C4-2B (cell line): ENCODE results near the gene CTBS.

ENCODE experiments used
- ZFX ChIP-seq: fragments of 450-650 bp; IDR thresholded peaks from 2 replicates; pipeline ENCODE4 v1.6.1; 2017
- TF ChIP-seq, protein P1 (sequence below): fragments of 450-650 bp; conservative IDR thresholded peaks from 2 replicates; pipeline ENCODE4 v1.5.1; 2017; ENCODE audit warnings: mild to moderate bottlenecking

DNA sequence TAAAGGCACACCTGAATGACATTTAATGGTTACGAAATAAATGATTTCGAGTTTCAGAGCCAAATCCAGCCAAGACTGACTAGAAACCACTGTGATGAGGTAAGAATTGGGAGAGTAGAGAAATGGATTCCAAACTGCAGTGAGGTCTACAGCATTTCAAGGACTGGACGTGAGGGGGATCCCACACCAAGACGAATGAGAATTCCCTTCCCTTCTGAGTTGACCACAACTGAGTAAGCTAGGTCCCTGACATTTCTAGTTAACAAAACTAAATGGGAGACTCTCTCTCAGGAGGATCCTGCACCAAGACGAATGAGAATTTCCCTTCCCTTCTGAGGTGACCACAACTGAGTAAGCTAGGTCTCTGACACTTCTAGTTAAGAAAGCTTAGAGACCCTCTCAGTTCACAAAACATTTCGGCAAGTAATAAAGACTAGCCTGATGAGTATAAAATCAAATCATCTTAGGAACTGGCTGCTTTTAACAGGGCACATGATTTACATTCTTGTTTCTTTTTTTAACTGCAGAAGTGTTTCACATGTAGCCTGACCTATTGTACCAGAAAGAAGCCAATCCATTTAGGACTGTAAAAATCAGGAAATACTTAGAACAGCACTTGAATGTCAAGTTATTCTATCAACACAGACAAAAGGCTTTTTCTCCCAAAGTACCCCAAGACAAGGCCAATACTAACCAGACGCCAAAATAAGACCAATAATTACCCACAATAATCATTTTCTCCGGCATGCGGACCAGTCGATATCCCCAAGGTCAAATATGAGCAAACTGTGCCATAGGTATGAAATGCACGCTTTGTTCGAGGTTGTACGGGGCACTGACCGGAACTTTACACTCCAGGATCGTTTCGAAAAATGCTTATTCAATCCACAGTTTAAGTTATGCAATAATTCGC lies 69.4 kb downstream of the CTBS start:
- TF ChIP-seq, protein P1, sequence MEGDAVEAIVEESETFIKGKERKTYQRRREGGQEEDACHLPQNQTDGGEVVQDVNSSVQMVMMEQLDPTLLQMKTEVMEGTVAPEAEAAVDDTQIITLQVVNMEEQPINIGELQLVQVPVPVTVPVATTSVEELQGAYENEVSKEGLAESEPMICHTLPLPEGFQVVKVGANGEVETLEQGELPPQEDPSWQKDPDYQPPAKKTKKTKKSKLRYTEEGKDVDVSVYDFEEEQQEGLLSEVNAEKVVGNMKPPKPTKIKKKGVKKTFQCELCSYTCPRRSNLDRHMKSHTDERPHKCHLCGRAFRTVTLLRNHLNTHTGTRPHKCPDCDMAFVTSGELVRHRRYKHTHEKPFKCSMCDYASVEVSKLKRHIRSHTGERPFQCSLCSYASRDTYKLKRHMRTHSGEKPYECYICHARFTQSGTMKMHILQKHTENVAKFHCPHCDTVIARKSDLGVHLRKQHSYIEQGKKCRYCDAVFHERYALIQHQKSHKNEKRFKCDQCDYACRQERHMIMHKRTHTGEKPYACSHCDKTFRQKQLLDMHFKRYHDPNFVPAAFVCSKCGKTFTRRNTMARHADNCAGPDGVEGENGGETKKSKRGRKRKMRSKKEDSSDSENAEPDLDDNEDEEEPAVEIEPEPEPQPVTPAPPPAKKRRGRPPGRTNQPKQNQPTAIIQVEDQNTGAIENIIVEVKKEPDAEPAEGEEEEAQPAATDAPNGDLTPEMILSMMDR: no peak
- no peak for TF ChIP-seq ZFX
